Suprapubic skin (tissue), 4 donors: ENCODE data around the gene RTTN.

Experiments used
- CTCF ChIP-seq, 2 donors: fragments of 200-600 bp in 1 of 2; fragments of 450-650 bp in 1 of 2; sonication (generic) in 1 of 2; IDR thresholded peaks; one replicate each; pipeline ENCODE4 v1.5.1; 2016 to 2019; ENCODE audit warnings: antibody characterized with exemption in 2 of 2, mild to moderate bottlenecking in 1 of 2, moderate library complexity in 1 of 2
- EP300 ChIP-seq: sonication (generic); formaldehyde crosslinking; IDR thresholded peaks from one replicate; pipeline ENCODE4 v1.6.1; 2017; ENCODE audit warnings: antibody characterized with exemption
- POLR2A ChIP-seq, 2 donors: fragments of 450-650 bp; IDR thresholded peaks; one replicate each; pipeline ENCODE4 v1.6.1; 2017; ENCODE audit warnings: antibody characterized with exemption in 2 of 2, mild to moderate bottlenecking in 2 of 2, moderate library complexity in 2 of 2
- POLR2AphosphoS5 ChIP-seq, 3 donors: sonication (generic); formaldehyde crosslinking; IDR thresholded peaks; one replicate each; pipeline ENCODE4 v1.6.1; 2017; ENCODE audit warnings: antibody characterized with exemption in 3 of 3

- no peak for TF ChIP-seq CTCF (IDR thresholded peaks at IDR 0.05)
- TF ChIP-seq POLR2A (IDR thresholded peaks at IDR 0.05), result no peak
- no peak for TF ChIP-seq POLR2AphosphoS5 (IDR thresholded peaks at IDR 0.05)
- no peak for TF ChIP-seq EP300
Observed at GRCh38 chr18:70232261-70232660, 26.8 kb upstream of the RTTN start.
